Erythroblast (primary cell): ENCODE measurements around the gene CDC27.

Experiments
- GATA1 ChIP-seq: IDR thresholded peaks from 2 replicates; pipeline ENCODE4 v1.6.1; 2011; ENCODE audit warnings: low read depth, mild to moderate bottlenecking, control low read depth, low read length, moderate library complexity
- POLR2A ChIP-seq: IDR thresholded peaks from 2 replicates; pipeline ENCODE4 v1.6.1; 2011; ENCODE audit warnings: mild to moderate bottlenecking, low read length

DNA sequence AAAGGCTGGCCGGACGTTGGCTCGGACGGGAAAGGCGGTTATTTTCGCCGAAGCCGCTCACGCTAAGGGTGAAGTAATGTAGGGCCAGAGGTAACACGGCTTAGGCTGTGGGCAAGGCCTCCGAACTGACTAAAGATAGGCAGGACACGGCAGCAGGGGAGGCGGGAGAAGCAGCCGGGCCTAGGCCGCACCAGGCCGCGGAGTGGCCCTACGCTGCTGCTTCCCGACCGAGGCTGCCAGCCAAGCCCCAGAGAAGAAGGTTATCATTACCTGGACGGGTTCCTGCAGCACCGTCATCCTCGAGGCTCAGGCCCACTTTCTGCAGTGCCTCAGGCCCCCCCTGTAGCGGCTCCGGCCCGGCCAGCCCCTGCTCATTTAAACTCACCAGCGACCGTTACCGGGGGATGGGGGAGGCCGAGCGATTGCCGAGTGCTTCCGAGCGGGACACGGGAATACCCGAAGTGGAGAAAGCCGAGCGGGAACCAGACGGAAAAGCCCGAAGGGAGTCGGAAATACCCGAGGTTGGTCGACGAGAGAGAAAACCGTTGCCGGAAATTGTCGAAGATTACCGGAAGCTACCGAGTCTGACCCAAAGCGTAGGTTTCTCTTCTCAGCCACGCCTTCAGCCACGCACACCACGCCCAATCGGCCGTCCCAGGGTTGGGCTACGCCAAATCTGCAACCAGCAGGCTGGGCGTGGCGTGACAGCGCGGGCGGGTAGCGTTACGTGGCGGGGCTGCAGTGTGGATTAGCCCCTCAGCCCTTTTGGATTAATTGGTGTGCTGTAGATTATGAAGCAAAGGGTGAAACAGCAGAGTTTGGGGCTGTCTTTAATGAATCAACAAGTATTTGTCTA lies at the start of gene CDC27:
- TF ChIP-seq POLR2A: peak; percentile 88
- TF ChIP-seq GATA1: no peak
